MM.1S (cell line): ENCODE results near the gene SHBG.
A peak's percentile ranks its signal among the peaks of the same experiment; 100 is the strongest.

Experiments
- DNase-seq: peaks from one replicate; pipeline ENCODE4 v3.0.0-alpha.2; 2015
- H2AFZ ChIP-seq: fragments of 300-600 bp; sonication (generic); 2 replicates; pipeline ENCODE4 v1.6.0; 2016; ENCODE audit warnings: antibody characterized with exemption, low read length
- H3F3A ChIP-seq: fragments of 300-600 bp; sonication (generic); 2 replicates; pipeline ENCODE4 v1.6.1; 2016; ENCODE audit warnings: mild to moderate bottlenecking, antibody characterized with exemption, low read length, moderate library complexity, mixed read lengths; ENCODE audit not compliant: insufficient read depth
- H3K27ac ChIP-seq: fragments of 300-600 bp; sonication (generic); 2 replicates; pipeline ENCODE4 v1.5.1; 2016; ENCODE audit warnings: mild to moderate bottlenecking, low read length
- H3K27me3 ChIP-seq: fragments of 300-600 bp; sonication (generic); replicated peaks from 2 replicates; pipeline ENCODE4 v1.6.0; 2016; ENCODE audit warnings: low read length; ENCODE audit not compliant: insufficient read depth
- H3K36me3 ChIP-seq: fragments of 300-600 bp; sonication (generic); replicated peaks from 2 replicates; pipeline ENCODE4 v1.6.1; 2016; ENCODE audit warnings: mild to moderate bottlenecking, low read length, mixed read lengths; ENCODE audit not compliant: insufficient read depth
- H3K4me1 ChIP-seq: fragments of 300-600 bp; sonication (generic); 2 replicates; pipeline ENCODE4 v1.6.1; 2016; ENCODE audit warnings: low read length, mixed read lengths
- H3K4me2 ChIP-seq: fragments of 300-600 bp; sonication (generic); 2 replicates; pipeline ENCODE4 v1.6.0; 2016; ENCODE audit warnings: low read depth, low read length
- H3K4me3 ChIP-seq: fragments of 300-600 bp; sonication (generic); 2 replicates; pipeline ENCODE4 v1.5.1; 2016; ENCODE audit warnings: low read length, mixed read lengths
- H3K79me2 ChIP-seq: fragments of 300-600 bp; sonication (generic); 2 replicates; pipeline ENCODE4 v1.6.1; 2016; ENCODE audit warnings: mixed run types, low read length, mixed read lengths
- H3K9ac ChIP-seq: fragments of 300-600 bp; sonication (generic); 2 replicates; pipeline ENCODE4 v1.6.1; 2016; ENCODE audit warnings: low read length, mixed read lengths
- H3K9me2 ChIP-seq: fragments of 300-600 bp; sonication (generic); replicated peaks from 2 replicates; pipeline ENCODE4 v1.6.1; 2016; ENCODE audit warnings: mild to moderate bottlenecking, low read length, mixed read lengths; ENCODE audit not compliant: insufficient read depth
- H3K9me3 ChIP-seq: fragments of 300-600 bp; sonication (generic); replicated peaks from 2 replicates; pipeline ENCODE4 v1.6.1; 2016; ENCODE audit warnings: mild to moderate bottlenecking, low read length, mixed read lengths; ENCODE audit not compliant: insufficient read depth
- H4K20me1 ChIP-seq: fragments of 300-600 bp; sonication (generic); 2 replicates; pipeline ENCODE4 v1.6.1; 2016; ENCODE audit warnings: mild to moderate bottlenecking, low read length, moderate library complexity, mixed read lengths; ENCODE audit not compliant: insufficient read depth
- EZH2 ChIP-seq: fragments of 300-600 bp; sonication (generic); optimal IDR thresholded peaks from 2 replicates; pipeline ENCODE3; 2017; ENCODE audit warnings: low read depth, mild to moderate bottlenecking, antibody characterized with exemption, low read length, mixed read lengths
- EZH2phosphoT487 ChIP-seq: fragments of 300-600 bp; sonication (generic); IDR thresholded peaks from 2 replicates; pipeline ENCODE4 v1.6.1; 2018; ENCODE audit warnings: antibody characterized with exemption, low read length
- TF ChIP-seq, protein P1 (sequence below): fragments of 300-600 bp; sonication (generic); IDR thresholded peaks from 2 replicates; pipeline ENCODE4 v1.5.1; 2016; ENCODE audit warnings: antibody characterized with exemption, low read length, mixed read lengths

The SHBG gene

DNA sequence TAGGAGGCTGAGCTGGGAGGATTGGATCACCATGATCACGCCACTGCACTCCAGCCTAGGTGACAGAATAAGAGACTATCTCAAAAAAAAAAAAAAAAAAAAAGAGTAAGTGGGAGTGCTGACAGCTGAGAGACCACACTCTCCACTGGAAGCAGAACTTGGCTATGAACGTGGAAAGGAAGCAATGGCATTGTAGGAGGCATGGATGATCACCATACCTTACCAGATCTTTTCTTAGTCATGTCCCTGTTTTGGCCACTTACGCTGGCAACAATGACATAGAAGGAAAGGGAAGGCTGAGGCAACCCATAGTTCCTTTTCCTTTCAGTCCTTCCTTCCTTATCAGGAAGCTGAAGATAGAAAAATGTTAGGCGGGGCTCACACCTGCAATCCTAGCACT, 17.1 kb downstream of the SHBG start:
- Histone ChIP-seq H3K9ac (no peak overlapping the region), H3K9me3 (no peaks in the 10 kb centered on the region), H3K27me3 (peaks cover 68% of the 10 kb centered on the region), H3K4me1 (no peaks in the 10 kb centered on the region), H3F3A (no peaks in the 10 kb centered on the region), H4K20me1 (no peaks in the 10 kb centered on the region), H3K36me3 (no peaks in the 10 kb centered on the region), H3K27ac (no peak overlapping the region), H2AFZ (no peak overlapping the region), H3K4me3 (no peak overlapping the region), H3K9me2 (no peaks in the 10 kb centered on the region), H3K79me2 (no peaks in the 10 kb centered on the region), H3K4me2 (no peak overlapping the region)
- TF ChIP-seq, protein P1, sequence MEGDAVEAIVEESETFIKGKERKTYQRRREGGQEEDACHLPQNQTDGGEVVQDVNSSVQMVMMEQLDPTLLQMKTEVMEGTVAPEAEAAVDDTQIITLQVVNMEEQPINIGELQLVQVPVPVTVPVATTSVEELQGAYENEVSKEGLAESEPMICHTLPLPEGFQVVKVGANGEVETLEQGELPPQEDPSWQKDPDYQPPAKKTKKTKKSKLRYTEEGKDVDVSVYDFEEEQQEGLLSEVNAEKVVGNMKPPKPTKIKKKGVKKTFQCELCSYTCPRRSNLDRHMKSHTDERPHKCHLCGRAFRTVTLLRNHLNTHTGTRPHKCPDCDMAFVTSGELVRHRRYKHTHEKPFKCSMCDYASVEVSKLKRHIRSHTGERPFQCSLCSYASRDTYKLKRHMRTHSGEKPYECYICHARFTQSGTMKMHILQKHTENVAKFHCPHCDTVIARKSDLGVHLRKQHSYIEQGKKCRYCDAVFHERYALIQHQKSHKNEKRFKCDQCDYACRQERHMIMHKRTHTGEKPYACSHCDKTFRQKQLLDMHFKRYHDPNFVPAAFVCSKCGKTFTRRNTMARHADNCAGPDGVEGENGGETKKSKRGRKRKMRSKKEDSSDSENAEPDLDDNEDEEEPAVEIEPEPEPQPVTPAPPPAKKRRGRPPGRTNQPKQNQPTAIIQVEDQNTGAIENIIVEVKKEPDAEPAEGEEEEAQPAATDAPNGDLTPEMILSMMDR, result no peak
- TF ChIP-seq EZH2phosphoT487, result no peak
- no peak for TF ChIP-seq EZH2
- DNase-seq, result no peak

- Histone ChIP-seq H3K79me2 (no peaks in the 10 kb centered on the region), H3K4me1 (no peaks in the 10 kb centered on the region), H3K9me3 (no peaks in the 10 kb centered on the region), H2AFZ (peak within 1 kb of the TSS; percentile 64; the same call in 1 of the 2 replicates), H3K9me2 (no peaks in the 10 kb centered on the region), H3K9ac (no peak within 1 kb of the TSS), H3K27ac (no peak within 1 kb of the TSS), H3K36me3 (no peaks in the 10 kb centered on the region), H4K20me1 (no peaks in the 10 kb centered on the region), H3K4me3 (peak within 1 kb of the TSS; percentile 44), H3K4me2 (peak within 1 kb of the TSS; percentile 69), H3K27me3 (peaks cover 86% of the 10 kb centered on the region), H3F3A (no peaks in the 10 kb centered on the region)
- TF ChIP-seq, protein P1, result no peak
- TF ChIP-seq EZH2phosphoT487 (no peak), EZH2 (no peak)
- peak; percentile 54 for DNase-seq
These were observed 20.7 kb downstream of the SHBG start, which contains the start of gene ATP1B2 for GRCh38 chr17:7650509-7651096. Gene ATP1B2 (plus strand): TSS chr17:7650926. CDS start chr17:7651519, 593 bp downstream.

GRCh38 chr17:7651097-7651664, 21.2 kb downstream of the SHBG start:
- no peaks in the 10 kb centered on the region for H3K36me3 ChIP-seq
- no peaks in the 10 kb centered on the region for H3K79me2 ChIP-seq
- no peak overlapping the region for H3K27ac ChIP-seq
- DNase-seq, result no peak
- H4K20me1 ChIP-seq, result no peaks in the 10 kb centered on the region
- H3K9ac ChIP-seq, result no peak overlapping the region
- H3K9me2 ChIP-seq, result no peaks in the 10 kb centered on the region
- peaks cover 82% of the 10 kb centered on the region for H3K27me3 ChIP-seq
- peak overlapping the region; percentile 44 for H3K4me3 ChIP-seq
- TF ChIP-seq EZH2 (peak; percentile 89), EZH2phosphoT487 (no peak)
- H2AFZ ChIP-seq, result no peak overlapping the region
- H3K9me3 ChIP-seq, result no peaks in the 10 kb centered on the region
- H3K4me1 ChIP-seq, result no peaks in the 10 kb centered on the region
- H3K4me2 ChIP-seq, result peak overlapping the region; percentile 69
- H3F3A ChIP-seq, result no peaks in the 10 kb centered on the region
